Mucosa of descending colon (tissue), 3 donors: ENCODE data around the gene LRRC27. TPM values are rescaled to one million over a fixed set of nuclear protein-coding genes. Genes with fewer than 3 reads are reported as not detected.

Source experiments
- ATAC-seq: fragments of 200-7000 bp; cut with Tn5 transposase; one replicate; pipeline ENCODE4 v1.9.1; 2020; ENCODE audit warnings: mild to moderate bottlenecking, moderate library complexity
- DNase-seq, 3 donors: peaks; one replicate each; pipeline ENCODE4 v3.0.0-alpha.2; 2020
- H3K36me3 ChIP-seq: fragments of 200-600 bp; one replicate; pipeline ENCODE4 v1.8.0; 2021; ENCODE audit warnings: low read depth, mild to moderate bottlenecking
- H3K4me1 ChIP-seq: fragments of 200-600 bp; one replicate; pipeline ENCODE4 v1.8.0; 2021; ENCODE audit warnings: low read depth, mild to moderate bottlenecking
- H3K4me3 ChIP-seq: fragments of 200-600 bp; one replicate; pipeline ENCODE4 v1.8.0; 2021; ENCODE audit warnings: mild to moderate bottlenecking
- H3K9me3 ChIP-seq: fragments of 200-600 bp; one replicate; pipeline ENCODE4 v1.8.0; 2021; ENCODE audit warnings: mild to moderate bottlenecking
- intact Hi-C, 2 donors: fragments of 100-400 bp; cut with DNase I in 1 of 2; cut with micrococcal nuclease in 1 of 2; formaldehyde crosslinking; loops; one replicate each; pipeline versions ENCODE4 v1.11.0 to v1.11.1; 2022; cut with DNase I, micrococcal nuclease
- total RNA-seq, 3 donors: library from RNA; stranded (reverse); fragmentation: NEBNext Ultra II Directional in 2 of 3; extraction: Animal tissue kit (Norgen Biotek cat#: 25700) in 2 of 3; gene quantifications; one replicate each; pipeline versions ENCODE4 v1.2.1 to v1.2.4, GENCODE V29; 2021 to 2023
- TF ChIP-seq, protein P1 (sequence below): fragments of 200-600 bp; IDR thresholded peaks from one replicate; pipeline ENCODE4 v1.8.0; 2022; ENCODE audit warnings: antibody characterized with exemption, mild to moderate bottlenecking
- donor health status: DM: no; HTN: no; CAD: no; lungs with moderate emphysema.
- donor health status: DM: no; HTN: no; CAD: no.
- donor health status: DM: no; HTN: yes; CAD: no.

LRRC27 gene
- total RNA-seq, 3 donors from 2014 or later, result 6.9 to 12.2 (median 11.1) TPM

DNA sequence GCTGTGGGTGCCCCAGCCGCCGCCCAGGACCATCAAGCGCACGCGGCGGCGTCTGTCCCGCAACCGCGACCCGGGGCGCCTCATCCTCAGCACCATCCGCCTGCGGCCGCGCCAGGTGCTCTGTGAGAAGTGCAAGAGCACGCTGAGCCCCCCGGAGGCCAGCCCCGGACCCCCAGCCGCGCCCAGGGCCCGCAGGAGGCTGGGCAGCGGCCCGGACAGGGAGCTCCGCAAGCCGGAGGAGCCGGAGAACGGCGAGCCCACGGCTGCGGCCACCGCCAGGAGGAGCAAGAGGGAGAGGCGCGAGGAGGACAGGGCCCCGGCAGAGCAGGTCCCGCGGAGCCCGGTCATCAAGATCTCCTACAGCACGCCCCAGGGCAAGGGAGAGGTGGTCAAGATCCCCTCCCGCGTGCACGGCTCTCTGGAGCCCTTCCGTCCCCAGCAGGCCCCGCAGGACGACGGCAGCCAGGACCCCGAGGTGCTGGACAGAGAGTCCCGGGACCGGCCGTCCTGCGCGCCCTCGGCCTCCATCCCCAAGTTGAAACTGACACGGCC is 73.0 kb downstream of the LRRC27 start:
- peak in 2 of 3 donors; percentile 39 to 60 for DNase-seq
- peaks cover 69% of the 10 kb centered on the region for H3K4me1 ChIP-seq

DNA sequence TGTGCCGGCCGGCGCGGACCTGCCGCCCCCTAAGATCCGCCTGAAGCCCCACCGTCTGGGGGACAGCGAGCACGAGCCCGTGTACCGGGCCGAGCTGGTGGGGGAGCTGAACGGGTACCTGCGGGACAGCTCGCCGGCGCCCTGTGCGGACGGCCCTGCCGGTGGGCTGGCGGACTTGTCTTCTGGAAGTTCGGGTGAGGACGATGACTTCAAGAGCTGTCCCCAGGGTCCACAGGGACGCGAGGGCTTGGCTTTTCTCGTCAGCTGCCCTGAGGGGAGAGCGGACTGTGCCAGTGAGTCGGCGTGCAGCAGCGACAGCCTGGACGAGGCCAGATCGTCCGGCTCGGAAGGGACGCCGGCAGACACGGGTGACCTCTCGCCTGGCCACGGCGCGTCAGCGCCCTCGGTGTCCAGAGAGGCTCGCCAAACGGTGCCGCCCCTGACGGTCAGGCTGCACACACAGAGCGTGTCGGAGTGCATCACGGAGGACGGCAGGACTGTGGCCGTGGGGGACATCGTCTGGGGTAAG is 73.5 kb downstream of the LRRC27 start:
- DNase-seq (peak in 2 of 3 donors; percentile 35 to 57), ATAC-seq (no peak)
- Histone ChIP-seq H3K4me1 (peaks cover 69% of the 10 kb centered on the region), H3K4me3 (no peak overlapping the region), H3K9me3 (no peaks in the 10 kb centered on the region), H3K36me3 (peaks cover 7% of the 10 kb centered on the region)
- intact Hi-C loops, result no loop called here
- TF ChIP-seq, protein P1, sequence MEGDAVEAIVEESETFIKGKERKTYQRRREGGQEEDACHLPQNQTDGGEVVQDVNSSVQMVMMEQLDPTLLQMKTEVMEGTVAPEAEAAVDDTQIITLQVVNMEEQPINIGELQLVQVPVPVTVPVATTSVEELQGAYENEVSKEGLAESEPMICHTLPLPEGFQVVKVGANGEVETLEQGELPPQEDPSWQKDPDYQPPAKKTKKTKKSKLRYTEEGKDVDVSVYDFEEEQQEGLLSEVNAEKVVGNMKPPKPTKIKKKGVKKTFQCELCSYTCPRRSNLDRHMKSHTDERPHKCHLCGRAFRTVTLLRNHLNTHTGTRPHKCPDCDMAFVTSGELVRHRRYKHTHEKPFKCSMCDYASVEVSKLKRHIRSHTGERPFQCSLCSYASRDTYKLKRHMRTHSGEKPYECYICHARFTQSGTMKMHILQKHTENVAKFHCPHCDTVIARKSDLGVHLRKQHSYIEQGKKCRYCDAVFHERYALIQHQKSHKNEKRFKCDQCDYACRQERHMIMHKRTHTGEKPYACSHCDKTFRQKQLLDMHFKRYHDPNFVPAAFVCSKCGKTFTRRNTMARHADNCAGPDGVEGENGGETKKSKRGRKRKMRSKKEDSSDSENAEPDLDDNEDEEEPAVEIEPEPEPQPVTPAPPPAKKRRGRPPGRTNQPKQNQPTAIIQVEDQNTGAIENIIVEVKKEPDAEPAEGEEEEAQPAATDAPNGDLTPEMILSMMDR, result no peak

More for the DNA sequence above, 73.0 kb downstream of the LRRC27 start:
- H3K4me3 ChIP-seq, result no peak overlapping the region
- H3K9me3 ChIP-seq, result no peaks in the 10 kb centered on the region
- intact Hi-C loops, result no loop called here
- TF ChIP-seq, protein P1, result no peak
- no peak for ATAC-seq
- H3K36me3 ChIP-seq, result peaks cover 7% of the 10 kb centered on the region

GRCh38 chr10:132406181-132406580 is 74.2 kb downstream of the LRRC27 start:
- Histone ChIP-seq H3K4me1 (peaks cover 69% of the 10 kb centered on the region), H3K4me3 (no peak overlapping the region), H3K36me3 (peaks cover 7% of the 10 kb centered on the region), H3K9me3 (no peaks in the 10 kb centered on the region)
- TF ChIP-seq, protein P1, result no peak
- DNase-seq, result peak in 2 of 3 donors; percentile 35 to 45
- intact Hi-C loops, result no loop called here
- ATAC-seq, result no peak

DNA sequence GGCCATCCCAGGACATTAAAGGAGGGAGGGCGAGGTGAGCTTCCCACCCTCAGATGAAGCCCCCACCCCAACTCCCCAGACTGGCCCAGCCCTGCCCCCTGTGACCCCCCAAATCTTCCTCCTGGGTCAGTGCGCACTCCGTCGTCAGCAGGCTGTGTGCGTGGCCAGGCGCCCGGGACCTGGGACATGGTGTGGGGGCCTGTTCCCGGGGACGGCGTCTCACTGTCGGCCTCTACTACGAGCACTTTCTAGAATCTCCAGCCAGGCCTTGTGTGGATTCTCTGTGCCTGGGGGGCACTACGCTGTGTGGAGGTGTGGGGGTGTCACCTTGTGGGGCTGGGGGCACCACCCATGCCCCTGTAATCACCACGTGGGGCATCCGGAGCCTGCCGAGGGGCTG is 74.8 kb downstream of the LRRC27 start:
- DNase-seq (peak in 2 of 3 donors; percentile 25 to 54), ATAC-seq (no peak)
- H3K36me3 ChIP-seq, result peaks cover 7% of the 10 kb centered on the region
- TF ChIP-seq, protein P1, result no peak
- no peak overlapping the region for H3K4me3 ChIP-seq
- intact Hi-C loops, result no loop called here
- H3K4me1 ChIP-seq, result peaks cover 69% of the 10 kb centered on the region
- no peaks in the 10 kb centered on the region for H3K9me3 ChIP-seq

DNA sequence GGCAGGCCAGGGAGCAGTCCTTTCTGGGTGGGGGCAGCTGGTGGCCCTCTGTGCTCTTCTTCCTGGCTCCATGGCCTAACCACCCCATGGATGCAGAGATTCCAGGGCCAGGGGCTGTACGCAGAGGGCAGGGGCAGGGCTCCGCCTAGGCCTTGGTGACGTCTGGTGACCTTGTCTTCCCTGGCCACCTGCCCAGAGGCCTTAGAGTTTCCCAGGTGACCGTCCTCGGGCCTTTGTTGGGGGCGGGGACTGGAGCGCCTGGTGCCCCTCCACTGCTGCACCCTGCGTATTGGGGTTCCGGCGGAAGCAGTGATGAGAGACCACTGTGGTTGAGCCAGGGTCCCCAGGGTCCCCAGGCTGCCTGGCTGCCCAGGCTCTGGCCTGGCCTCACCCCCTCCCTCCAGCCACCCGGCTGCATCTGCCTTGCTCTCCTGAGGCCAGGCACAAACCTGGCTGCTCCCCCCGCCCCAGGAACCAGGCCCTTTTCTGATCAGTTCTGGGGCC is 75.3 kb downstream of the LRRC27 start:
- Histone ChIP-seq H3K4me1 (peaks cover 70% of the 10 kb centered on the region), H3K4me3 (no peak overlapping the region), H3K9me3 (no peaks in the 10 kb centered on the region), H3K36me3 (peaks cover 7% of the 10 kb centered on the region)
- DNase-seq (peak; percentile 89 to 94 (median 90)), ATAC-seq (peak; percentile 64)
- TF ChIP-seq, protein P1, result no peak
- intact Hi-C loops, result no loop called here
